WTC11 (cell line): ENCODE results near the gene TOB1. TPM values are rescaled to one million over a fixed set of nuclear protein-coding genes. Genes with fewer than 3 reads are reported as not detected.

Experiments used
- ATAC-seq: fragments of 200-7000 bp; cut with Tn5 transposase; 2 replicates; pipeline ENCODE4 v1.10.0; 2021; ENCODE audit warnings: mild to moderate bottlenecking, moderate library complexity
- CTCF ChIA-PET: fragments of 300-600 bp; sonication (Branson Sonifier 250); formaldehyde crosslinking; loops from one replicate; lab custom pipeline; 2021; ENCODE audit warnings: antibody characterized with exemption; lab: Charles Lee
- POLR2A ChIA-PET: fragments of 350-600 bp; sonication (Branson Sonifier 250); formaldehyde crosslinking; loops from one replicate; lab custom pipeline; 2021; ENCODE audit warnings: antibody characterized with exemption; lab: Charles Lee
- DNase-seq: peaks from one replicate; pipeline ENCODE4 v3.0.0; 2021; ENCODE audit warnings: low spot score
- H3K27ac Mint-ChIP-seq: 2 replicates; pipeline ENCODE4 v1.8.0; 2021; ENCODE audit warnings: mixed read lengths
- H3K27me3 Mint-ChIP-seq: 2 replicates; pipeline ENCODE4 v1.8.0; 2021; ENCODE audit warnings: low read depth, mild to moderate bottlenecking, moderate library complexity, mixed read lengths
- H3K36me3 Mint-ChIP-seq: 2 replicates; pipeline ENCODE4 v1.8.0; 2021; ENCODE audit warnings: mixed read lengths
- H3K4me1 Mint-ChIP-seq: 2 replicates; pipeline ENCODE4 v1.8.0; 2022; ENCODE audit warnings: mixed read lengths
- H3K4me3 Mint-ChIP-seq: 2 replicates; pipeline ENCODE4 v1.8.0; 2021; ENCODE audit warnings: mild to moderate bottlenecking, moderate library complexity, mixed read lengths
- H3K9me3 Mint-ChIP-seq: 2 replicates; pipeline ENCODE4 v1.8.0; 2021; ENCODE audit warnings: mixed read lengths
- CBFB ChIP-seq: sonication (generic); formaldehyde crosslinking; IDR thresholded peaks from 2 replicates; pipeline ENCODE4 v1.8.1; 2022; ENCODE audit warnings: mild to moderate bottlenecking, low read depth, missing genetic modification reagents
- EMX1 ChIP-seq: fragments of 250-450 bp; sonication (Bioruptor Pico); IDR thresholded peaks from 2 replicates; pipeline ENCODE4 v1.8.0; 2021; ENCODE audit warnings: mild to moderate bottlenecking
- FOXJ3 ChIP-seq: sonication (generic); formaldehyde crosslinking; IDR thresholded peaks from 2 replicates; pipeline ENCODE4 v1.9.0; 2021; ENCODE audit warnings: missing genetic modification reagents, mild to moderate bottlenecking, borderline replicate concordance
- IRF2 ChIP-seq: sonication (generic); formaldehyde crosslinking; IDR thresholded peaks from 2 replicates; pipeline ENCODE4 v1.8.0; 2022; ENCODE audit warnings: low read depth, missing genetic modification reagents, borderline replicate concordance
- JAZF1 ChIP-seq: fragments of 250-450 bp; sonication (Bioruptor Pico); IDR thresholded peaks from 2 replicates; pipeline ENCODE4 v1.9.0; 2021; ENCODE audit warnings: moderate library complexity, mild to moderate bottlenecking, inconsistent platforms
- KAT7 ChIP-seq: sonication (generic); formaldehyde crosslinking; IDR thresholded peaks from 2 replicates; pipeline ENCODE4 v1.8.1; 2023; ENCODE audit warnings: missing genetic modification reagents, mild to moderate bottlenecking, borderline replicate concordance
- MXD4 ChIP-seq: fragments of 250-450 bp; sonication (Bioruptor Pico); IDR thresholded peaks from 2 replicates; pipeline ENCODE4 v1.8.0; 2021; ENCODE audit warnings: mild to moderate bottlenecking, moderate library complexity, borderline replicate concordance
- MYBL2 ChIP-seq: sonication (generic); formaldehyde crosslinking; IDR thresholded peaks from 2 replicates; pipeline ENCODE4 v1.8.1; 2023; ENCODE audit warnings: mild to moderate bottlenecking, moderate library complexity, missing genetic modification reagents
- OVOL2 ChIP-seq: fragments of 250-450 bp; sonication (Bioruptor Pico); IDR thresholded peaks from 2 replicates; pipeline ENCODE4 v1.9.0; 2021; ENCODE audit warnings: mild to moderate bottlenecking, borderline replicate concordance
- RORB ChIP-seq: fragments of 250-450 bp; sonication (Bioruptor Pico); IDR thresholded peaks from 2 replicates; pipeline ENCODE4 v1.9.0; 2021; ENCODE audit warnings: mild to moderate bottlenecking
- SP1 ChIP-seq: sonication (generic); formaldehyde crosslinking; conservative IDR thresholded peaks from 2 replicates; pipeline ENCODE4 v1.8.1; 2022; ENCODE audit warnings: missing genetic modification reagents
- ZNF232 ChIP-seq: sonication (generic); formaldehyde crosslinking; IDR thresholded peaks from 2 replicates; pipeline ENCODE4 v1.8.0; 2022; ENCODE audit warnings: mild to moderate bottlenecking, missing genetic modification reagents
- ZNF263 ChIP-seq: sonication (generic); formaldehyde crosslinking; IDR thresholded peaks from 2 replicates; pipeline ENCODE4 v1.8.1; 2022; ENCODE audit warnings: low read depth, mild to moderate bottlenecking, moderate library complexity, missing genetic modification reagents
- ZNF317 ChIP-seq: sonication (generic); formaldehyde crosslinking; IDR thresholded peaks from 2 replicates; pipeline ENCODE4 v1.8.1; 2023; ENCODE audit warnings: low read depth, mild to moderate bottlenecking, moderate library complexity, missing genetic modification reagents, borderline replicate concordance
- total RNA-seq: library from RNA; stranded (reverse); gene quantifications from 3 replicates; pipeline ENCODE4 v1.2.3, GENCODE V29; 2021
- TF ChIP-seq, protein P1 (sequence below): fragments of 200-600 bp; IDR thresholded peaks from 2 replicates; pipeline ENCODE4 v1.8.0; 2022; ENCODE audit warnings: antibody characterized with exemption
- TF ChIP-seq, protein P2 (sequence below): sonication (generic); formaldehyde crosslinking; IDR thresholded peaks from 2 replicates; pipeline ENCODE4 v1.8.0; 2022; ENCODE audit warnings: missing genetic modification reagents
- TF ChIP-seq, protein P3 (sequence below): fragments of 250-450 bp; sonication (Bioruptor Pico); IDR thresholded peaks from 2 replicates; pipeline ENCODE4 v1.9.0; 2021; ENCODE audit warnings: mild to moderate bottlenecking
- TF ChIP-seq, protein P4 (sequence below): sonication (generic); formaldehyde crosslinking; IDR thresholded peaks from 2 replicates; pipeline ENCODE4 v1.8.1; 2022; ENCODE audit warnings: low read depth, missing genetic modification reagents, borderline replicate concordance
- TF ChIP-seq, protein P5 (sequence below): sonication (generic); formaldehyde crosslinking; IDR thresholded peaks from 2 replicates; pipeline ENCODE4 v1.8.0; 2022; ENCODE audit warnings: mild to moderate bottlenecking, missing genetic modification reagents
- TF ChIP-seq, protein P6 (sequence below): sonication (generic); formaldehyde crosslinking; IDR thresholded peaks from 2 replicates; pipeline ENCODE4 v1.8.0; 2023; ENCODE audit warnings: missing genetic modification reagents

Gene TOB1
- total RNA-seq, 1 experiment from 2014 or later = 36.0 TPM

DNA sequence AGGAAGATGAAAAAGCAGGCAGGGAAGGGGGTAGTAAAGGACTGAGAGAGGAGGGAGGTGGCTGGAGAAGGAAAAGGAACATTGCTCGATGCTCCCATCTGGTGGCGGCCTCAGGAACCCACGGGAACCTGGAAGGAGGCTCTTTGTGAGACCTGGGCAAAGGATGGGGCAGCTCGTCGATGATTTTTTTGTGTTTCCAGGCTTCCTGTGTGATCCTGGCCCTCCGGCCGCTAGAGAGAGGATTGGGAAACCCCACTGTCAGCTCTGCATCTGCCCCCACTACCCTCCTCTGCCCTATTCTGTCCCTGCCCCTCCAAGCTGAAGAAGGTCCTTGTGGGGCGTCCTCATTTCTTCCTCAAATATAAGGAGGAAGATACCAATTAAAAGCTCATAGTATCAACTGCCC is 24.2 kb downstream of the TOB1 start:
- POLR2A ChIA-PET = interaction anchor here (1.8 kb wide), 1 partner anchor 59 kb away, joined by 6 read pairs; no protein-coding TSS in a partner anchor
- no peak for TF ChIP-seq SP1 (CRISPR knock-in tag)
- TF ChIP-seq, protein P1, sequence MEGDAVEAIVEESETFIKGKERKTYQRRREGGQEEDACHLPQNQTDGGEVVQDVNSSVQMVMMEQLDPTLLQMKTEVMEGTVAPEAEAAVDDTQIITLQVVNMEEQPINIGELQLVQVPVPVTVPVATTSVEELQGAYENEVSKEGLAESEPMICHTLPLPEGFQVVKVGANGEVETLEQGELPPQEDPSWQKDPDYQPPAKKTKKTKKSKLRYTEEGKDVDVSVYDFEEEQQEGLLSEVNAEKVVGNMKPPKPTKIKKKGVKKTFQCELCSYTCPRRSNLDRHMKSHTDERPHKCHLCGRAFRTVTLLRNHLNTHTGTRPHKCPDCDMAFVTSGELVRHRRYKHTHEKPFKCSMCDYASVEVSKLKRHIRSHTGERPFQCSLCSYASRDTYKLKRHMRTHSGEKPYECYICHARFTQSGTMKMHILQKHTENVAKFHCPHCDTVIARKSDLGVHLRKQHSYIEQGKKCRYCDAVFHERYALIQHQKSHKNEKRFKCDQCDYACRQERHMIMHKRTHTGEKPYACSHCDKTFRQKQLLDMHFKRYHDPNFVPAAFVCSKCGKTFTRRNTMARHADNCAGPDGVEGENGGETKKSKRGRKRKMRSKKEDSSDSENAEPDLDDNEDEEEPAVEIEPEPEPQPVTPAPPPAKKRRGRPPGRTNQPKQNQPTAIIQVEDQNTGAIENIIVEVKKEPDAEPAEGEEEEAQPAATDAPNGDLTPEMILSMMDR = 0 out of 2 replicates have a peak, but pooled peaks have one; percentile 44
- Mint-ChIP-seq H3K27ac (no peak overlapping the region), H3K4me3 (no peak overlapping the region), H3K4me1 (peaks cover 9% of the 10 kb centered on the region), H3K9me3 (no peaks in the 10 kb centered on the region), H3K36me3 (no peaks in the 10 kb centered on the region), H3K27me3 (no peaks in the 10 kb centered on the region)
- ATAC-seq (peak; percentile 90), DNase-seq (peak; percentile 83)
- CTCF ChIA-PET = interaction anchor here (0.8 to 9.0 kb wide), 35 partner anchors 10 to 480 kb away, joined by 3 to 233 read pairs (median 5); partner anchors contain the start of genes ANKRD40CL, CACNA1G, NME1 and TOB1

DNA sequence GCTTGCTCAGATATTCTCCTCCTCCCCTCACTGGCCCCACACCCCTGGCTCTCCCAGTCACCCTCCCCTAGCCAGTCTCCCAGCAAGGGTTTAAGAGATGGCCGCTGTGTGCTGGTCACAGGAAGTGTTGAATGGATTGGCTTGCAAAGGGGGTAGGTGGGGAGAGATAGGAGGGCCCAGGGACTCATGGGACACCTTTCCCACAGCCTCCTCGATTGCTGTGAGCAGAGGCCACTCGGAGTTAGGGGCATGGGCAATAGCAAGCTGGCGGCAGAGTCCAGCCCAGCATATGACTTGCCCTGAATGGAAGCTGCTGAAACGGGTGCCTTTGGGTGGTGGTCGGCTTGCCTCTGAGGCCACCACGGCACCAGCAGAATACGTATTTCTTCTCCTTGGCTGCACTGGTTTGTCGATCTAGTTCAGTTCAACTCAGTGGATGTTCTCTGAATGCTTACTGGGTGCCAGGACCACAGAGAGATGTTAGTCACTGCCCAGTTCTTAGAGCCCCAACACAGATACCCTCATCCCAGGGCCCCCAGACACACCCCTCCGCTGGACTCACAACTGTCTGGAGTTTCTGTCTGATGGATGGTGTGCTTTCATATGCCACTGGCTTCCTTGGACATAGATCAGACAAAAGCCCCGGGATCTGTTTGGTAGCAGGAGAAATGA is 24.7 kb downstream of the TOB1 start:
- no peaks in the 10 kb centered on the region for H3K27me3 Mint-ChIP-seq
- no peaks in the 10 kb centered on the region for H3K9me3 Mint-ChIP-seq
- DNase-seq (no peak), ATAC-seq (peak; percentile 10)
- CTCF ChIA-PET = interaction anchor here (0.8 to 9.0 kb wide), 34 partner anchors 11 to 480 kb away, joined by 3 to 233 read pairs (median 7); partner anchors contain the start of genes ANKRD40CL, CACNA1G, NME1 and TOB1
- POLR2A ChIA-PET = interaction anchor here (1.8 kb wide), 1 partner anchor 58 kb away, joined by 6 read pairs; no protein-coding TSS in a partner anchor
- TF ChIP-seq FOXJ3 = no peak
- TF ChIP-seq, protein P2, sequence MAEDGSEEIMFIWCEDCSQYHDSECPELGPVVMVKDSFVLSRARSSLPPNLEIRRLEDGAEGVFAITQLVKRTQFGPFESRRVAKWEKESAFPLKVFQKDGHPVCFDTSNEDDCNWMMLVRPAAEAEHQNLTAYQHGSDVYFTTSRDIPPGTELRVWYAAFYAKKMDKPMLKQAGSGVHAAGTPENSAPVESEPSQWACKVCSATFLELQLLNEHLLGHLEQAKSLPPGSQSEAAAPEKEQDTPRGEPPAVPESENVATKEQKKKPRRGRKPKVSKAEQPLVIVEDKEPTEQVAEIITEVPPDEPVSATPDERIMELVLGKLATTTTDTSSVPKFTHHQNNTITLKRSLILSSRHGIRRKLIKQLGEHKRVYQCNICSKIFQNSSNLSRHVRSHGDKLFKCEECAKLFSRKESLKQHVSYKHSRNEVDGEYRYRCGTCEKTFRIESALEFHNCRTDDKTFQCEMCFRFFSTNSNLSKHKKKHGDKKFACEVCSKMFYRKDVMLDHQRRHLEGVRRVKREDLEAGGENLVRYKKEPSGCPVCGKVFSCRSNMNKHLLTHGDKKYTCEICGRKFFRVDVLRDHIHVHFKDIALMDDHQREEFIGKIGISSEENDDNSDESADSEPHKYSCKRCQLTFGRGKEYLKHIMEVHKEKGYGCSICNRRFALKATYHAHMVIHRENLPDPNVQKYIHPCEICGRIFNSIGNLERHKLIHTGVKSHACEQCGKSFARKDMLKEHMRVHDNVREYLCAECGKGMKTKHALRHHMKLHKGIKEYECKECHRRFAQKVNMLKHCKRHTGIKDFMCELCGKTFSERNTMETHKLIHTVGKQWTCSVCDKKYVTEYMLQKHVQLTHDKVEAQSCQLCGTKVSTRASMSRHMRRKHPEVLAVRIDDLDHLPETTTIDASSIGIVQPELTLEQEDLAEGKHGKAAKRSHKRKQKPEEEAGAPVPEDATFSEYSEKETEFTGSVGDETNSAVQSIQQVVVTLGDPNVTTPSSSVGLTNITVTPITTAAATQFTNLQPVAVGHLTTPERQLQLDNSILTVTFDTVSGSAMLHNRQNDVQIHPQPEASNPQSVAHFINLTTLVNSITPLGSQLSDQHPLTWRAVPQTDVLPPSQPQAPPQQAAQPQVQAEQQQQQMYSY (CRISPR knock-in tag) = no peak
- TF ChIP-seq ZNF317 = no peak
- H3K27ac Mint-ChIP-seq = no peak overlapping the region
- H3K4me1 Mint-ChIP-seq = peaks cover 9% of the 10 kb centered on the region
- no peaks in the 10 kb centered on the region for H3K36me3 Mint-ChIP-seq
- no peak overlapping the region for H3K4me3 Mint-ChIP-seq

DNA sequence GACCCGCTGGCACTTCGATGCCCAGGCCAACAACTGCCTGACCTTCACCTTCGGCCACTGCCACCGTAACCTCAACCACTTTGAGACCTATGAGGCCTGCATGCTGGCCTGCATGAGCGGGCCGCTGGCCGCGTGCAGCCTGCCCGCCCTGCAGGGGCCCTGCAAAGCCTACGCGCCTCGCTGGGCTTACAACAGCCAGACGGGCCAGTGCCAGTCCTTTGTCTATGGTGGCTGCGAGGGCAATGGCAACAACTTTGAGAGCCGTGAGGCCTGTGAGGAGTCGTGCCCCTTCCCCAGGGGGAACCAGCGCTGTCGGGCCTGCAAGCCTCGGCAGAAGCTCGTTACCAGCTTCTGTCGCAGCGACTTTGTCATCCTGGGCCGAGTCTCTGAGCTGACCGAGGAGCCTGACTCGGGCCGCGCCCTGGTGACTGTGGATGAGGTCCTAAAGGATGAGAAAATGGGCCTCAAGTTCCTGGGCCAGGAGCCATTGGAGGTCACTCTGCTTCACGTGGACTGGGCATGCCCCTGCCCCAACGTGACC is 25.8 kb downstream of the TOB1 start:
- ATAC-seq (no peak), DNase-seq (no peak)
- H3K9me3 Mint-ChIP-seq = no peaks in the 10 kb centered on the region
- POLR2A ChIA-PET = no interaction called here
- no peak overlapping the region for H3K27ac Mint-ChIP-seq
- H3K36me3 Mint-ChIP-seq = no peaks in the 10 kb centered on the region
- H3K4me3 Mint-ChIP-seq = no peak overlapping the region
- CTCF ChIA-PET = interaction anchor here (1.5 to 9.0 kb wide), 5 partner anchors 24 to 108 kb away, joined by 5 to 233 read pairs (median 9); no protein-coding TSS in a partner anchor
- H3K4me1 Mint-ChIP-seq = peaks cover 8% of the 10 kb centered on the region
- no peaks in the 10 kb centered on the region for H3K27me3 Mint-ChIP-seq
- no peak for TF ChIP-seq IRF2 (CRISPR knock-in tag)
- no peak for TF ChIP-seq MYBL2
- TF ChIP-seq ZNF232 (CRISPR knock-in tag) = no peak
- no peak for TF ChIP-seq KAT7
- TF ChIP-seq JAZF1 (CRISPR knock-in tag) = no peak
- TF ChIP-seq, protein P3, sequence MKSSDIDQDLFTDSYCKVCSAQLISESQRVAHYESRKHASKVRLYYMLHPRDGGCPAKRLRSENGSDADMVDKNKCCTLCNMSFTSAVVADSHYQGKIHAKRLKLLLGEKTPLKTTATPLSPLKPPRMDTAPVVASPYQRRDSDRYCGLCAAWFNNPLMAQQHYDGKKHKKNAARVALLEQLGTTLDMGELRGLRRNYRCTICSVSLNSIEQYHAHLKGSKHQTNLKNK (CRISPR knock-in tag) = no peak
- no peak for TF ChIP-seq CBFB (CRISPR knock-in tag)
- no peak for TF ChIP-seq OVOL2
- no peak for TF ChIP-seq EMX1 (CRISPR knock-in tag)
- TF ChIP-seq ZNF263 (CRISPR knock-in tag) = no peak
- TF ChIP-seq, protein P4, sequence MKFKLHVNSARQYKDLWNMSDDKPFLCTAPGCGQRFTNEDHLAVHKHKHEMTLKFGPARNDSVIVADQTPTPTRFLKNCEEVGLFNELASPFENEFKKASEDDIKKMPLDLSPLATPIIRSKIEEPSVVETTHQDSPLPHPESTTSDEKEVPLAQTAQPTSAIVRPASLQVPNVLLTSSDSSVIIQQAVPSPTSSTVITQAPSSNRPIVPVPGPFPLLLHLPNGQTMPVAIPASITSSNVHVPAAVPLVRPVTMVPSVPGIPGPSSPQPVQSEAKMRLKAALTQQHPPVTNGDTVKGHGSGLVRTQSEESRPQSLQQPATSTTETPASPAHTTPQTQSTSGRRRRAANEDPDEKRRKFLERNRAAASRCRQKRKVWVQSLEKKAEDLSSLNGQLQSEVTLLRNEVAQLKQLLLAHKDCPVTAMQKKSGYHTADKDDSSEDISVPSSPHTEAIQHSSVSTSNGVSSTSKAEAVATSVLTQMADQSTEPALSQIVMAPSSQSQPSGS = no peak
- no peak for TF ChIP-seq MXD4 (CRISPR knock-in tag)
- TF ChIP-seq, protein P5, sequence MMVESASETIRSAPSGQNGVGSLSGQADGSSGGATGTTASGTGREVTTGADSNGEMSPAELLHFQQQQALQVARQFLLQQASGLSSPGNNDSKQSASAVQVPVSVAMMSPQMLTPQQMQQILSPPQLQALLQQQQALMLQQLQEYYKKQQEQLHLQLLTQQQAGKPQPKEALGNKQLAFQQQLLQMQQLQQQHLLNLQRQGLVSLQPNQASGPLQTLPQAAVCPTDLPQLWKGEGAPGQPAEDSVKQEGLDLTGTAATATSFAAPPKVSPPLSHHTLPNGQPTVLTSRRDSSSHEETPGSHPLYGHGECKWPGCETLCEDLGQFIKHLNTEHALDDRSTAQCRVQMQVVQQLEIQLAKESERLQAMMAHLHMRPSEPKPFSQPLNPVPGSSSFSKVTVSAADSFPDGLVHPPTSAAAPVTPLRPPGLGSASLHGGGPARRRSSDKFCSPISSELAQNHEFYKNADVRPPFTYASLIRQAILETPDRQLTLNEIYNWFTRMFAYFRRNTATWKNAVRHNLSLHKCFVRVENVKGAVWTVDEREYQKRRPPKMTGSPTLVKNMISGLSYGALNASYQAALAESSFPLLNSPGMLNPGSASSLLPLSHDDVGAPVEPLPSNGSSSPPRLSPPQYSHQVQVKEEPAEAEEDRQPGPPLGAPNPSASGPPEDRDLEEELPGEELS (CRISPR knock-in tag) = no peak
- no peak for TF ChIP-seq RORB (CRISPR knock-in tag)
- TF ChIP-seq, protein P6, sequence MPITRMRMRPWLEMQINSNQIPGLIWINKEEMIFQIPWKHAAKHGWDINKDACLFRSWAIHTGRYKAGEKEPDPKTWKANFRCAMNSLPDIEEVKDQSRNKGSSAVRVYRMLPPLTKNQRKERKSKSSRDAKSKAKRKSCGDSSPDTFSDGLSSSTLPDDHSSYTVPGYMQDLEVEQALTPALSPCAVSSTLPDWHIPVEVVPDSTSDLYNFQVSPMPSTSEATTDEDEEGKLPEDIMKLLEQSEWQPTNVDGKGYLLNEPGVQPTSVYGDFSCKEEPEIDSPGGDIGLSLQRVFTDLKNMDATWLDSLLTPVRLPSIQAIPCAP (CRISPR knock-in tag) = no peak
